GM12891 (cell line): ENCODE measurements around the gene MSX2.

ENCODE experiments used
- PAX5 ChIP-seq: IDR thresholded peaks from 2 replicates; pipeline ENCODE4 v1.6.1; 2011; ENCODE audit warnings: low read length, moderate library complexity, mild to moderate bottlenecking; ENCODE audit not compliant: insufficient read depth, severe bottlenecking
- POLR2A ChIP-seq: IDR thresholded peaks from 2 replicates; pipeline ENCODE4 v1.6.1; 2011; ENCODE audit warnings: low read depth, low read length, control low read depth
- POLR2AphosphoS5 ChIP-seq: IDR thresholded peaks from 2 replicates; pipeline ENCODE4 v1.6.1; 2011; ENCODE audit warnings: low read depth, low read length, control low read depth
- SPI1 ChIP-seq: IDR thresholded peaks from 2 replicates; pipeline ENCODE4 v1.6.1; 2011; ENCODE audit warnings: low read depth, low read length, control low read depth
- TAF1 ChIP-seq: IDR thresholded peaks from 2 replicates; pipeline ENCODE4 v1.6.1; 2011; ENCODE audit warnings: low read depth, low read length, control low read depth

DNA sequence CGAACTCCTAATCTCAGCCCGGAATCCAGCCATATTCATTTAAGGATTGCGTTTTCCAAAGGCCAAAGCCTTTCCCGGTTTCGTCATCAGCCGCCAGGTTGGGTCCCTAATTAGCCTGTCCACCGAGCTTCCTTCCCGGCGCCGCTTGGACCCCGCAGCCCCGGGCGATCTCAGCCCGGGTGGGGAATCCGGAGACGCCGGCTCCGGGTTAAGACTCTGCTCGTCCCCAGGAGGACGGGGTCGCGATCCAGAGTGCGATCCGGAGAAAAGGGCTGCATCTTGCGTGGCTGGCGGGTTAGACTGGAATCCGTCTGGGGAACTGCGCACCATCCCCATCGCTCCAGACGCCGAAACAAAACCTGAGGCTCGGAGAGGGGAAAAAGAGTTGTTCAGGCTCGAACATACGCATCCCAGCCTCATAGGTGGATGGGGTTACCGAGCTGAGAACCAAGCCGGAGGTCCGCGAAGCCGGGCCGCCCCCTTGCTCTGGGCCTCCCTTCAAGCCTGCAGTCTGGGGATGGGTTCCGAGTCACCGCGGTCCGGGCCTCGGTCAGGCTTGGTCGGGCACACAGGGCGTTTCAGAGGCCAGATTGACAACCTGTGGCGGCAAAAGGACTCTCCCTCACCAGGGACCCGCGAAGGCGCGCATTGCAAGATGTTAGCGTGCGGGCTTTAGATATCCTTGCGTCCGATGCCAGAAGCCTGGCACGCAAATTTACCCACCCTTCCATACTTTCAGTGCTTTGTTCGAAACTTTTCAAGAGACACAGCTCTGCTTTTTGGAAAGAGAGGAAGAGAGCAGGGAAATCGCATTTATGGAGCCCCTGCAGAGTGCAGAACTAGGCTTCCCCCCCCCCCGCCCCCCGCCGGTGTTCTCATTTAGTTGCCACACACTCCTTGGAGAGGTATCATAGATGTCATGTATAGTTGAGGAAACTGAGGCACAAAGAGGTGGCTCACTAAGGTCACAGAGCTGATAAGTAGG, 7.9 kb downstream of the MSX2 start:
- no peak for TF ChIP-seq POLR2A
- TF ChIP-seq POLR2AphosphoS5: no peak
- TF ChIP-seq TAF1: no peak
- TF ChIP-seq SPI1: no peak
- no peak for TF ChIP-seq PAX5
